Stimulated activated naive CD4-positive, alpha-beta T cell treated with Interleukin-2 at 50 U/mL for 16 hours (primary cell): Measurements from ENCODE around the gene MLYCD.

Source experiments
- DNase-seq: peaks from one replicate; lab custom pipeline; 2025; lab: John Stamatoyannopoulos, UW

Gene MLYCD

DNA sequence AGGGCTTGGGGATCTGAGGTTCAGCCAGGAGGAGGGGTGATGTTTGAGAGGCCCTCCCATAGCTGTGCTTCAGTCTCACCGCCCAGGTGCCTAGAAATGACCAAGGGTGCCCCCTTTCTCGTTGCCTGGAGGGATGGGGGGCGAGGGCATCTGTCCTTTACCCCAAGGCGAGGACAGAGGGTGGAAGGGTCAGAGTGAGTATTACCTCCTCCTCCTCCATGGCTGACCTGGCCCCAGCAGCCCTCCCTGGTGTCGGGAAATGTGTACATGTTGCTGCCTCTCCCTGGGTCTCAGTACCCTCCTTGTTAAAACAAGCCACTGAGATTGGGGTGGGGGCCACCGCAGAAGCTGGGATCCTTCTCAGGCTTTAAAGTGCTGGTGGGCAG lies 71.5 kb downstream of the MLYCD start:
- no peak for DNase-seq

DNA sequence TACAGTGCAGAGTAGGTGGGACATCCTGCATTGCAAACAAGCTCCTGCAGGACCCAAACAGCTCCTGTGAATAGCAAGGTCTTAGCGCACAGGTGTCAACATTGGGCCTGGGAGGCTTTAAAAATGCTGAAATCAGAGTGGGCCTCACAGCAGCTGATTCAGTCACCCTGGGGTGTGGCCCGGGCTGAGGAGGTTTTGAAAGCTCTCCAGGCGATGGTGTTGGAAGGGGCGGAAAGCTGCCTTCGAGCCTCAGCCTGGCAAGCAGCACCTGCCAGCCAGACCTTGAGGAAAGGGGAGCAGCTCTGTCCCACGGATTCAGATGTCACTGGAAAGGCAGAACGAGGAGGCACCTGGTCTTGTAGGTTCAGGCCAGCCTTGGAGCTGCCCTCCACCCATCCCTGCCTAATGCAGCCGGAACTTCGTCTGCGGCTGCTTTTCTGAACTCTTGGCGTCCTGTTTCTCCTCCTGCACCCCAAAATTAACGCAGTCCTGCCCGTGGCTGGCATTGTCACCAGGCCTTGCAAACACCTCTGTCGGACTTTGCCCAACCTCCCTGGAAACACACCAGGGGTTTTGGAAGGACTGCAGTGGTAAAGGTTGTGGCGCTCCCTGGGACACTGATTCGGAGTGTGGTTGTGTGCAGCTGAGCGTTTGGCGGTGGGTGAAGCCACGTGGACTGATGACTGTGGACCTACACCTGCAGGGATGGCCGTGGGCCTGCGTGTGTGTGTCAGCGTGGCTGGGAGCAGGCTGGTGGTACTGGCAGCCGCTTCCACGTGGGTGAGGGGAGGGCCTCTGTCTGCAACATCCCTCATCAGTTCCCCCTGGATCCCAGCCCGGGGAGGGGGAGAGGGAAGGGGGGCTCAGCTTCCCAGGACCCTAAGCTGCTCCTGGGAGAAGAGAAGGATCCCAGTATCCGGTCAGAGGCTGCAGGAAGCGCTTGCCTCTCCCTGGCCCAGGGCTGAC lies 72.5 kb downstream of the MLYCD start:
- DNase-seq: no peak

DNA sequence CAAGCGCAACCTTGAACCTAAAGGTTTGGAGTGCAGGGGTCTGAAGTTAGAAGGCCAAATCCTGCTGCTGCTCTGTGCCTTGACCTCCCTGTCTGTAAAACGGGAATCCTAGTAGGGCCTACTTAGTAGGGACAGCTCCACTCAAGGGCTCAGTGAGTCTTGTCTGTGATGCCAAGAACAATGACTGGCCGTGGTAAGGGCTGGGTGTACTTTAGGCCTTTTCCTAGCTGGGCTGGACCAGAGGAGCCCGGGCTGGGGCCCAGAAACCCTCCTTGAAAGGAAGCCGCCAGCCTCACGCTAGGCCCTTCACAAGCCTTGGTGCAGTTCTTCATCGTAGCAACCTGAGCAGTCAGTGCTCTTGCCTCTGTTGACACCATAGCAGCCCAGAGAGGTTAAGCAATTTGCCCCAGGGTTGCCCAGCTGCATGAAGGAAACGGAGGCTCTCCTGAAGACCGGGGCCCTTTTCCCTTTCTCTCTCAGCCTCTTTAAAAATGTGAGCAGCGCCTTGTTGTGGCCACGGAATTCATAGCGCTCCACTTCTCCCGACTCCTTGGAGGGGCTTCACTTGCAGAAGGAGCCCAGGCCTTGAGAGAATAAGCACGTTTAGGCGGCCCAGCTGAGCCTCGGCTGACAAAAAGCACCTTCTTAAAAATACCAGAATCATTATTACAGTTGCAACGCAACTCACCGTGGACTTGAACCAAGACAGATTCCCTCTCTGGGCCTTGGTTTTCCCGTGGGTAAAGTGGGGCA lies 73.5 kb downstream of the MLYCD start:
- no peak for DNase-seq

DNA sequence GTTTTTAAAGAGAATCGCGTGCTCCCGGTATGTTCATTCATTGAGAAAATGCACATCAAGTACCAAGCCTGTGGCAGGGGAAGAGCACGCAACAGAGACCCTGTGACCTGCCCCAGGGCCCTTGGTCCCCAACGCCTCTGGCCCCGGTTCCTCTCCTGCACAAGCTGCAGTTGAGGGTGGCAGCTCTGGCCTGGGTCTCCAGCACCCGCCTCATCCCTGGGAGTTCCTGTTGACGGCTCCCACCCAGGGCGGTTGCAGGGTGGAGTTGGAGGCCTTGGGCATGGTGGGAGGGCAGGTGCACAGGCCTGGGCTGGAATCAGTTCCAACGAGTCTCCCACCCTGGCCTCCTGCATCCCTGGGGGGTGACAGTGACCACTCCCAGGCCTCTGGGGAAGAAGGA lies 74.2 kb downstream of the MLYCD start:
- DNase-seq: no peak

DNA sequence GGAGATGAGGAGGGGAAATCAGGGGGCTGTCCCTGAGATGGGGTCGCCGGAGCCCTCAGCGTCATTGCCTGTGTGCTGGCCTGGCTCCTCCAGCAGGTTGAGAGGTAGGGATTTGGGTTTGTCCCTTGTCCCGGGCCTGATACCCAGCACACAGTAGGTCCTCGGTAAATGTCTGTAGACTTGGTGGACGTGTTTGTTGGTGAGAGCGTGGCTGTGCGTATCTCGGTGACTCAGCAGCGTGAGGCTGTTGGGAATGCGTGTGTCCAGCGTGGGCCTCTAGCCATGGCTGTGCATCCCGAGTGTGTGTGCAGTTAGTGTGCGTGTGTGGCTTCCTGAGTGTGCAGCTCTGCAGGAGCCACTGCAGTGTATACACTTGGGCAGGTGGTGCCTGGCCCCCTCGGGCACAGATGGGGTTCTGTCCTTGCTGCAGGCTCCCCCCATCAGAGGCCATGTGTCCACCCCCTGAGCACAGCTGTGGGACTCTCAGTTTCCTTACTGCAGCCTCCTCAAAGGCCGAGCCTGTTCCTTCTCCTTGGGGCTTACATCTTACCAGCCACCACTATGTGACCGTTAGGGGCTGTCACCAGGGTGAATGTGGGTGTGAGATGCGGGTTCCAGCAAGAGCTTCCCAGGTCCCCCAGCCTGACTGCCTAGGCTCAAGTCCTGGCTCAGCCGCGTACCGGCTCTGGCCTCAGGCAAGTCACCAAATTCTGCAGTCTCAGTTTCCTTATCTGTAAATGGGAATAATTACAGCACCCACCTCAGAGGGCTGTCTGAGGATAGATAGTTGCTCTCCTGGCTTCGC lies 74.9 kb downstream of the MLYCD start:
- no peak for DNase-seq

DNA sequence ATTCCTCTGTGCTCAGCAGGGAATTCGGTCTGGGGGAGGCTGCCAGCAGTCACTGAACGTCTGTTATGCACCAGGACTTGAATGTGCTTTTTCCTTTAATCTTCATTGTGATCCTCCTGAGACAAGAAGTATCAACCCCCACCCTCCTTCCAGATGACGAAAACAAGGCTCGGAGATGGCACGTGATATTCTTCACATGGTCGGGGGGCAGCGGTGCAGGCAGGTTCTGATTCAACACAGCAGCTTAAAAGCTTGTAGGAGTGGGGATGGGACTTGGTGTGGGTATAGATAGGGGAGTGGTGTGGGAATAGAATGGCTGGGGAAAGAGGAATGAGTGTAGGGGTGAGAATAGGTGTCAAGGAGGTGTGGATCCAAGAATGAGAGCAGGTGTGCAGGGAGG lies 75.6 kb downstream of the MLYCD start:
- DNase-seq: no peak

DNA sequence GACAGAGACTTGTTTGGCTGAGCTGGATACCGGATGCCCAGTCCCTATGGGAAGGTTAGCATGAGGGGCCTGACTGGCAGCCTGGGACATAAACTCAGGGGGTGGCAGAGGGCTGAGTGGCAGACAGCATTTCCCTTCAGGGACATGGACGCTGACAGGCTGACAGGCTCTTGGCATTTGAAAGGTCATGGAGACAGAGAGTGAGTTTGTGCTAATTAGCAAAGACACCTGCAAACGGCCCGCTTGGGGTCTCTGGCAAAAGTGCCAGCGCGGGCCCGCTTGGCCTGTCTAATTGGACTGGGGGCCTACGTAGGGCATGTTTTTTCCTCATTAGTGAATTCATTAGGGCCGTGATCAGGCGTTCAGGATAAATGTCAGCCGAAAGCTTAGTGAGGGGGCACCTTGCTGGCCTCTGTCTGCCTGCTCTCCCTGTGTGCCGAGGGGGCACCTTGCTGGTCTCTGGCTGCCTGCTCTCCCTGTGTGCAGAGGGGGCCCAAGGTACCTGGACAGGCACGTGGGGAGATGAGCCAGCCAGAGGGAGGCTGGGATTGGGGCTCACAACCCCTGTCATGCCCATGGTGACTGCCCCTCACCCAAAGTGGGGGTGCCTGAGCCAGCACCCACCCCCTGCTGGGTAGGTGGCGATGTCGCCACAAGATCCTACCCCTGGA lies 76.8 kb downstream of the MLYCD start:
- no peak for DNase-seq
